Smooth muscle cell (in vitro differentiated cells): ENCODE data around the gene NR6A1. TPM values are rescaled to one million over a fixed set of nuclear protein-coding genes. Genes with fewer than 3 reads are reported as not detected.

Experiments
- DNase-seq: peaks from one replicate; lab custom pipeline; 2025; ENCODE audit not compliant: unreplicated experiment; lab: John Stamatoyannopoulos, UW
- H2AFZ ChIP-seq: fragments of 200-600 bp; sonication (generic); 2 replicates; pipeline ENCODE4 v1.6.0; 2016; ENCODE audit warnings: antibody characterized with exemption, low read depth, mild to moderate bottlenecking
- H3F3A ChIP-seq: fragments of 200-600 bp; sonication (generic); 2 replicates; pipeline ENCODE4 v1.6.0; 2017; ENCODE audit warnings: antibody characterized with exemption, low read depth
- H3K27ac ChIP-seq: fragments of 200-600 bp; sonication (generic); 2 replicates; pipeline ENCODE4 v1.5.1; 2016; ENCODE audit warnings: low read depth, mild to moderate bottlenecking
- H3K27me3 ChIP-seq: fragments of 200-600 bp; sonication (generic); 2 replicates; pipeline ENCODE4 v1.6.1; 2016; ENCODE audit warnings: low read depth, mild to moderate bottlenecking
- H3K36me3 ChIP-seq: fragments of 200-600 bp; sonication (generic); 2 replicates; pipeline ENCODE4 v1.5.1; 2016; ENCODE audit warnings: low read depth
- H3K4me1 ChIP-seq: fragments of 200-600 bp; sonication (generic); 2 replicates; pipeline ENCODE4 v1.5.1; 2016; ENCODE audit warnings: low read depth
- H3K4me2 ChIP-seq: fragments of 200-600 bp; sonication (generic); 2 replicates; pipeline ENCODE4 v1.6.0; 2016; ENCODE audit warnings: mild to moderate bottlenecking
- H3K4me3 ChIP-seq: fragments of 200-600 bp; sonication (generic); 2 replicates; pipeline ENCODE4 v1.5.1; 2016; ENCODE audit warnings: mild to moderate bottlenecking
- H3K79me2 ChIP-seq: fragments of 200-600 bp; sonication (generic); 2 replicates; pipeline ENCODE4 v1.6.0; 2016; ENCODE audit warnings: low read depth, mild to moderate bottlenecking
- H3K9ac ChIP-seq: fragments of 200-600 bp; sonication (generic); 2 replicates; pipeline ENCODE4 v1.6.0; 2016; ENCODE audit warnings: low read depth
- H3K9me3 ChIP-seq: fragments of 200-600 bp; sonication (generic); replicated peaks from 2 replicates; pipeline ENCODE4 v1.5.1; 2016; ENCODE audit warnings: low read depth
- H4K20me1 ChIP-seq: fragments of 200-600 bp; sonication (generic); 2 replicates; pipeline ENCODE4 v1.6.0; 2016; ENCODE audit warnings: low read depth
- CTCF ChIP-seq: fragments of 200-600 bp; sonication (generic); IDR thresholded peaks from 2 replicates; pipeline ENCODE4 v1.5.1; 2017; ENCODE audit warnings: borderline replicate concordance, mild to moderate bottlenecking, antibody characterized with exemption; ENCODE audit not compliant: insufficient read depth, poor library complexity, severe bottlenecking
- WGBS: methylation state at CpG from one replicate; pipeline ENCODE4 v1.1.7; 2016; ENCODE audit warnings: low lambda C conversion rate; 5-methylcytosine and 5-hydroxymethylcytosine counted together
- polyA plus RNA-seq: library from polyadenylated mRNA; unstranded; fragments of >200 nt; fragmentation: Nextera tagmentation; extraction: Ambion mirVana; gene quantifications from 2 replicates; pipeline ENCODE4 v1.2.1, GENCODE V29; 2016
- total RNA-seq: library from RNA; depleted of rRNA; stranded (reverse); fragments of >200 nt; gene quantifications from 2 replicates; pipeline ENCODE4 v1.2.3, GENCODE V29; 2014

Gene NR6A1
- total and polyA plus RNA-seq, 2 experiments from 2014 or later = 0.17 to 0.31 TPM

GRCh38 chr9:124504530-124505005 is 266.5 kb downstream of the NR6A1 start:
- no peak for TF ChIP-seq CTCF
- peak overlapping the region; percentile 13 for H3K4me3 ChIP-seq
- H3K4me1 ChIP-seq = no peaks in the 10 kb centered on the region
- 2% methylated on average over 22 of the region's 81 CpGs for WGBS
- no peaks in the 10 kb centered on the region for H3K36me3 ChIP-seq
- peaks cover 58% of the 10 kb centered on the region for H3K27me3 ChIP-seq
- H2AFZ ChIP-seq = no peak overlapping the region
- no peak for DNase-seq
- no peaks in the 10 kb centered on the region for H3K79me2 ChIP-seq
- H4K20me1 ChIP-seq = no peaks in the 10 kb centered on the region
- no peaks in the 10 kb centered on the region for H3F3A ChIP-seq
- no peak overlapping the region for H3K27ac ChIP-seq
- no peak overlapping the region for H3K9ac ChIP-seq
- peak overlapping the region; percentile 74 for H3K4me2 ChIP-seq
- no peaks in the 10 kb centered on the region for H3K9me3 ChIP-seq

GRCh38 chr9:124503713-124504529 is 267.2 kb downstream of the NR6A1 start:
- no peak for DNase-seq
- Histone ChIP-seq H2AFZ (no peak overlapping the region), H3K27me3 (peaks cover 58% of the 10 kb centered on the region), H3K4me1 (no peaks in the 10 kb centered on the region), H3K27ac (no peak overlapping the region), H3K79me2 (no peaks in the 10 kb centered on the region), H3F3A (no peaks in the 10 kb centered on the region), H3K4me2 (peak overlapping the region; percentile 74), H3K9ac (no peak overlapping the region), H3K4me3 (peak overlapping the region; percentile 13), H3K9me3 (no peaks in the 10 kb centered on the region), H4K20me1 (no peaks in the 10 kb centered on the region), H3K36me3 (no peaks in the 10 kb centered on the region)
- 6% methylated on average over 58 of the region's 76 CpGs for WGBS
- no peak for TF ChIP-seq CTCF

- Histone ChIP-seq H3K4me2 (no peak overlapping the region), H3K36me3 (no peaks in the 10 kb centered on the region), H3K27ac (no peak overlapping the region), H4K20me1 (no peaks in the 10 kb centered on the region), H3K9me3 (no peaks in the 10 kb centered on the region), H2AFZ (no peak overlapping the region), H3K27me3 (peaks cover 58% of the 10 kb centered on the region), H3K4me1 (no peaks in the 10 kb centered on the region), H3K9ac (no peak overlapping the region), H3F3A (no peaks in the 10 kb centered on the region), H3K79me2 (no peaks in the 10 kb centered on the region), H3K4me3 (no peak overlapping the region)
- no peak for TF ChIP-seq CTCF
- 17% methylated on average over 78 of the region's 96 CpGs for WGBS
- DNase-seq = no peak
Measured at GRCh38 chr9:124502711-124503702, 268.1 kb downstream of the NR6A1 start.
